ENCODE data around the gene PAF1. TPM values are rescaled to one million over a fixed set of nuclear protein-coding genes. Genes with fewer than 3 reads are reported as not detected.

Gene PAF1
- total and polyA plus RNA-seq, 2 of the 13 experiments (the other 11 are each of a cell fraction or from before 2014, with no cell fraction given) = 30.2 to 31.1 TPM

DNA sequence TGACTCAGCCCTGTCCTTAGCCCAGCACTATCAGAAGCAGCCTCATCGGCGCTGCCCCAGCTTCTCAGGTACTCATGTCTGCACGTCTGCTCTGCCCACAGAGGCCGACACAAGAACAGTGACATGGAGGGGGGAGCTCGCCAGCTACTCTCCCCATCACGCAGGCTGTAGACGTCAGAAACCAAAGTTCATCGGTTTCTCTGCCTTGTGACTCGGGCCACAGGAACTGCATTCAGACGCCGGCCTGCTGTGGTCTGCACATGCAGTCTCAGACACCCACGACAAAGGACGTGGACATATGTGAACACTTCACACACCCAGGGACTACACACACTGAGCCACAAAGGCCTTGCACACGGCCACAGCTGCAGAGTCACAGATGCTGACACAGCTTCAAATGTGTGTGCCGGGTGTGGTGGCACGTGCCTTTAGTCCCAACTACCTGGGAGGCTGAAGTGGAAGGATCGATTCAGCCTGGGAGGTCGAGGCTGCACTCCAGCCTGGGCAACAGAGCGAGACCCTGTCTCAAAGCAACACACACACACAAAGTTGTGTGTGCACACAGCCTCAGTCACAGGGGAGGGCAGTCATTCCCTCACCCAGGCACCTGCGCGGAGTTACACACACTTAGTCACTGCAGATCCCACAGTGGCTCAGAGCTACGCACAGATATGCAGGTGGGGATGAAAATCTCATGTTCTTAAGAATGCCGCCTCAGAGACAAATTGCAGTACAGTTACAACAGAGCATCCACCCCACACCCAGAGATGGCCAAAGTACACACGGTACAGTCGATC lies 10.8 kb upstream of the PAF1 start (continued):
- TF ChIP-seq, protein P1, sequence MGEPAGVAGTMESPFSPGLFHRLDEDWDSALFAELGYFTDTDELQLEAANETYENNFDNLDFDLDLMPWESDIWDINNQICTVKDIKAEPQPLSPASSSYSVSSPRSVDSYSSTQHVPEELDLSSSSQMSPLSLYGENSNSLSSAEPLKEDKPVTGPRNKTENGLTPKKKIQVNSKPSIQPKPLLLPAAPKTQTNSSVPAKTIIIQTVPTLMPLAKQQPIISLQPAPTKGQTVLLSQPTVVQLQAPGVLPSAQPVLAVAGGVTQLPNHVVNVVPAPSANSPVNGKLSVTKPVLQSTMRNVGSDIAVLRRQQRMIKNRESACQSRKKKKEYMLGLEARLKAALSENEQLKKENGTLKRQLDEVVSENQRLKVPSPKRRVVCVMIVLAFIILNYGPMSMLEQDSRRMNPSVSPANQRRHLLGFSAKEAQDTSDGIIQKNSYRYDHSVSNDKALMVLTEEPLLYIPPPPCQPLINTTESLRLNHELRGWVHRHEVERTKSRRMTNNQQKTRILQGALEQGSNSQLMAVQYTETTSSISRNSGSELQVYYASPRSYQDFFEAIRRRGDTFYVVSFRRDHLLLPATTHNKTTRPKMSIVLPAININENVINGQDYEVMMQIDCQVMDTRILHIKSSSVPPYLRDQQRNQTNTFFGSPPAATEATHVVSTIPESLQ (CRISPR knock-in tag; conservative IDR thresholded peaks at IDR 0.05) = no peak
- TF ChIP-seq PPARG (CRISPR knock-in tag; conservative IDR thresholded peaks at IDR 0.05) (no peak), RORA (CRISPR knock-in tag; IDR thresholded peaks at IDR 0.05) (no peak), SNAPC2 (CRISPR knock-in tag; IDR thresholded peaks at IDR 0.05) (peak; percentile 89), SNRNP70 (IDR thresholded peaks at IDR 0.05; ENCODE audit: low read depth, low read length) (no peak), FIP1L1 (IDR thresholded peaks at IDR 0.05; ENCODE audit: borderline replicate concordance, insufficient read depth, low read depth, low read length) (no peak), ZNF253 (CRISPR knock-in tag; IDR thresholded peaks at IDR 0.05; ENCODE audit: borderline replicate concordance) (peak; percentile 37; the same call in 1 of the 2 replicates), ZMAT3 (CRISPR knock-in tag; conservative IDR thresholded peaks at IDR 0.05) (0 out of 2 replicates have a peak, but pooled peaks have one; percentile 63), SMARCC2 (IDR thresholded peaks at IDR 0.05) (no peak), PAF1 (CRISPR knock-in tag; IDR thresholded peaks at IDR 0.05) (no peak)
- TF ChIP-seq, protein P2, sequence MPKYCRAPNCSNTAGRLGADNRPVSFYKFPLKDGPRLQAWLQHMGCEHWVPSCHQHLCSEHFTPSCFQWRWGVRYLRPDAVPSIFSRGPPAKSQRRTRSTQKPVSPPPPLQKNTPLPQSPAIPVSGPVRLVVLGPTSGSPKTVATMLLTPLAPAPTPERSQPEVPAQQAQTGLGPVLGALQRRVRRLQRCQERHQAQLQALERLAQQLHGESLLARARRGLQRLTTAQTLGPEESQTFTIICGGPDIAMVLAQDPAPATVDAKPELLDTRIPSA (CRISPR knock-in tag; IDR thresholded peaks at IDR 0.05; ENCODE audit: borderline replicate concordance) = no peak
- TF ChIP-seq, protein P3, sequence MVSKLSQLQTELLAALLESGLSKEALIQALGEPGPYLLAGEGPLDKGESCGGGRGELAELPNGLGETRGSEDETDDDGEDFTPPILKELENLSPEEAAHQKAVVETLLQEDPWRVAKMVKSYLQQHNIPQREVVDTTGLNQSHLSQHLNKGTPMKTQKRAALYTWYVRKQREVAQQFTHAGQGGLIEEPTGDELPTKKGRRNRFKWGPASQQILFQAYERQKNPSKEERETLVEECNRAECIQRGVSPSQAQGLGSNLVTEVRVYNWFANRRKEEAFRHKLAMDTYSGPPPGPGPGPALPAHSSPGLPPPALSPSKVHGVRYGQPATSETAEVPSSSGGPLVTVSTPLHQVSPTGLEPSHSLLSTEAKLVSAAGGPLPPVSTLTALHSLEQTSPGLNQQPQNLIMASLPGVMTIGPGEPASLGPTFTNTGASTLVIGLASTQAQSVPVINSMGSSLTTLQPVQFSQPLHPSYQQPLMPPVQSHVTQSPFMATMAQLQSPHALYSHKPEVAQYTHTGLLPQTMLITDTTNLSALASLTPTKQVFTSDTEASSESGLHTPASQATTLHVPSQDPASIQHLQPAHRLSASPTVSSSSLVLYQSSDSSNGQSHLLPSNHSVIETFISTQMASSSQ (IDR thresholded peaks at IDR 0.05; ENCODE audit: low read depth) = no peak; the same call in none of the 2 replicates
- TF ChIP-seq, protein P3 (CRISPR knock-in tag; IDR thresholded peaks at IDR 0.05; ENCODE audit: borderline replicate concordance) = no peak; the same call in 1 of the 2 replicates
- TF ChIP-seq, protein P4, sequence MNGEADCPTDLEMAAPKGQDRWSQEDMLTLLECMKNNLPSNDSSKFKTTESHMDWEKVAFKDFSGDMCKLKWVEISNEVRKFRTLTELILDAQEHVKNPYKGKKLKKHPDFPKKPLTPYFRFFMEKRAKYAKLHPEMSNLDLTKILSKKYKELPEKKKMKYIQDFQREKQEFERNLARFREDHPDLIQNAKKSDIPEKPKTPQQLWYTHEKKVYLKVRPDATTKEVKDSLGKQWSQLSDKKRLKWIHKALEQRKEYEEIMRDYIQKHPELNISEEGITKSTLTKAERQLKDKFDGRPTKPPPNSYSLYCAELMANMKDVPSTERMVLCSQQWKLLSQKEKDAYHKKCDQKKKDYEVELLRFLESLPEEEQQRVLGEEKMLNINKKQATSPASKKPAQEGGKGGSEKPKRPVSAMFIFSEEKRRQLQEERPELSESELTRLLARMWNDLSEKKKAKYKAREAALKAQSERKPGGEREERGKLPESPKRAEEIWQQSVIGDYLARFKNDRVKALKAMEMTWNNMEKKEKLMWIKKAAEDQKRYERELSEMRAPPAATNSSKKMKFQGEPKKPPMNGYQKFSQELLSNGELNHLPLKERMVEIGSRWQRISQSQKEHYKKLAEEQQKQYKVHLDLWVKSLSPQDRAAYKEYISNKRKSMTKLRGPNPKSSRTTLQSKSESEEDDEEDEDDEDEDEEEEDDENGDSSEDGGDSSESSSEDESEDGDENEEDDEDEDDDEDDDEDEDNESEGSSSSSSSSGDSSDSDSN (CRISPR knock-in tag; IDR thresholded peaks at IDR 0.05) = peak; percentile 70
- TF ChIP-seq, protein P5, sequence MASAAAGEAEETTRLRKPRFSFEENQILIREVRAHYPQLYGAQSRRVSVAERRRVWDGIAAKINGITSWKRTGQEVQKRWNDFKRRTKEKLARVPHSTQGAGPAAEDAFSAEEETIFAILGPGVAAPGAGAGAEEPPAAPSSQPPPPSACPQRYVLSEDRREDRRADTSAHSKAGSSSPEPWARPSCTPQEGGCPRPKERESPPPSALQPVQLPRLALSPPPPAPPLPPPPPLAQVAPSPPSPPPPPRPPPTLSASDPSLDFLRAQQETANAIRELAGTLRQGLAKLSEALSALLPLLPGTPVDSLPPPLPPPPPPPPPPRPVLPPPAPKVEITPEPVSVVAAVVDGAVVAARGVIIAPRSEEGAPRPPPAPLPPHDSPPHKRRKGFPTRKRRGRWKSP (CRISPR knock-in tag; IDR thresholded peaks at IDR 0.05) = peak; percentile 93; the same call in 1 of the 2 replicates
- TF ChIP-seq, protein P6, sequence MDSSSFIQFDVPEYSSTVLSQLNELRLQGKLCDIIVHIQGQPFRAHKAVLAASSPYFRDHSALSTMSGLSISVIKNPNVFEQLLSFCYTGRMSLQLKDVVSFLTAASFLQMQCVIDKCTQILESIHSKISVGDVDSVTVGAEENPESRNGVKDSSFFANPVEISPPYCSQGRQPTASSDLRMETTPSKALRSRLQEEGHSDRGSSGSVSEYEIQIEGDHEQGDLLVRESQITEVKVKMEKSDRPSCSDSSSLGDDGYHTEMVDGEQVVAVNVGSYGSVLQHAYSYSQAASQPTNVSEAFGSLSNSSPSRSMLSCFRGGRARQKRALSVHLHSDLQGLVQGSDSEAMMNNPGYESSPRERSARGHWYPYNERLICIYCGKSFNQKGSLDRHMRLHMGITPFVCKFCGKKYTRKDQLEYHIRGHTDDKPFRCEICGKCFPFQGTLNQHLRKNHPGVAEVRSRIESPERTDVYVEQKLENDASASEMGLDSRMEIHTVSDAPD (CRISPR knock-in tag; IDR thresholded peaks at IDR 0.05) = peak; percentile 85

Data from HepG2 (cell line).